LNCAP (cell line): ENCODE measurements around the gene PPFIA4.

Source experiments
- TF ChIP-seq, protein P1 (sequence below): fragments of 450-650 bp; IDR thresholded peaks from 2 replicates; pipeline ENCODE4 v1.5.1; 2017; ENCODE audit warnings: mild to moderate bottlenecking

PPFIA4 gene

DNA sequence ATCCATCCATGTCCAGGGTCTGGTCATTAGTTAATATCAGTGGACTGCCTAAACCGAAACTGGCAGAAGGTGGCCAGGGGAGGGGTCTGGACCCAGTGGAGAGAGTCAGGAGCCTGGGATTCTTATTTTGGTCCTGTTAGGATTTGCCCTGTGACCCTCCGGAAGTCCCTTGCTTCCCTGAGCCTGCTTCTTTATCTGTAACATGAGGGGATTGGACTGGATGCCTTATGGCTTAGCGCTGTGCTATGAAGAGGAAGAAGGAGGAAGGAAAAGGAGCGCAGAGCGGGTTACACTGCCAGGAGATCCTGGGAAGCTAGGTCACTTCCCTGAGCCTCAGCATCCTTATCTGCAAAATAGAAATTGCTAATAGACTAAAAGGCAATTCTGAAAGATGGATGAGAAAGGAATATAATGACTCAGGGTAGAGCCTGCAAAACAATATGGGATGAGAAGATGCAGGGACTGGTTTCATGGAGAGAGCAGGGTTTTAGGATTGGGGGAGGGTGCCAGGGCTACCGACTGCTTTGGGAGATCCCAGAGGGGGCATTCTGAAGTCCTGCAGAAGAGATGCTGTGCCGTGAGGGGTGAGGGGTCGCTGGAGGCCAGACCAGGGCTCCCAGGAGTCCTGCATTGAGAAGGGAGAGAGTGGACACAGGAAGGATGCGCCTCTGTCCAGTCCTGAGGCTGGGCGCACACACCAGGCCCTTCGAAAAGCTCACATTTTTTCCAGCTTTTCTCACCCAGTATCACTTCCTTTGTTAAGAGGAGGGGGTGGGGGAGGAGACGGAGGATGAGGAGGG, 100.8 kb downstream of the PPFIA4 start:
- TF ChIP-seq, protein P1, sequence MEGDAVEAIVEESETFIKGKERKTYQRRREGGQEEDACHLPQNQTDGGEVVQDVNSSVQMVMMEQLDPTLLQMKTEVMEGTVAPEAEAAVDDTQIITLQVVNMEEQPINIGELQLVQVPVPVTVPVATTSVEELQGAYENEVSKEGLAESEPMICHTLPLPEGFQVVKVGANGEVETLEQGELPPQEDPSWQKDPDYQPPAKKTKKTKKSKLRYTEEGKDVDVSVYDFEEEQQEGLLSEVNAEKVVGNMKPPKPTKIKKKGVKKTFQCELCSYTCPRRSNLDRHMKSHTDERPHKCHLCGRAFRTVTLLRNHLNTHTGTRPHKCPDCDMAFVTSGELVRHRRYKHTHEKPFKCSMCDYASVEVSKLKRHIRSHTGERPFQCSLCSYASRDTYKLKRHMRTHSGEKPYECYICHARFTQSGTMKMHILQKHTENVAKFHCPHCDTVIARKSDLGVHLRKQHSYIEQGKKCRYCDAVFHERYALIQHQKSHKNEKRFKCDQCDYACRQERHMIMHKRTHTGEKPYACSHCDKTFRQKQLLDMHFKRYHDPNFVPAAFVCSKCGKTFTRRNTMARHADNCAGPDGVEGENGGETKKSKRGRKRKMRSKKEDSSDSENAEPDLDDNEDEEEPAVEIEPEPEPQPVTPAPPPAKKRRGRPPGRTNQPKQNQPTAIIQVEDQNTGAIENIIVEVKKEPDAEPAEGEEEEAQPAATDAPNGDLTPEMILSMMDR, result no peak

DNA sequence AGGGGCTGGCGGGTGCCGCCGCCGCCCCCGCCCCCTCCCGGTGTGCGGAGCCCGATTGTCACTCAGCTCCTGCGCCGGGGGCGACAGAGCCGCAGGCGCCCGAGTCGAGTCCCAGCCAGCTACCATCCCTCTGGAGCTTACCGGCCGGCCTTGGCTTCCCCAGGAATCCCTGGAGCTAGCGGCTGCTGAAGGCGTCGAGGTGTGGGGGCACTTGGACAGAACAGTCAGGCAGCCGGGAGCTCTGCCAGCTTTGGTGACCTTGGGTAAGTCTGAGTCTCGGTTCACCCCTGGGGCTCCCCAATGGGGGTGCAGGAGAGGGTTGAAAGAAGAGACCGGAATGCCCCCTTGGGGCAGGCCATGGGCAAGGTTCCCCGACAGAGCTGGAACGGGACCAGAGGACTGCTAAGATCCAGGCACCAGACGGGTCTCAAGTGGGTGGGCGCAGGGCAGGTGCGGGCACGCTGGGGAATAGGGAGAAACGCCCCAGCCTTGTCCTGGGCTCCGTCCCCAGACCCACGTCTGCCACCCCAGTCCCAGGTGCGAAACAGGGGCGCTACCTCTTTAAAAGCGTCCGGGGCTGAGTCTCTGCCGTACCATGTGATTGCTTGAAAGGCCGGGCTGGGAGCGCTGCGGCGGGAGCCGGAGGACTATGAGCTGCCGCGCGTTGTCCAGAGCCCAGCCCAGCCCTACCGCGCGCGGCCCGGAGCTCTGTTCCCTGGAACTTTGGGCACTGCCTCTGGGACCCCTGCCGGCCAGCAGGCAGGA, 101.6 kb downstream of the PPFIA4 start, which contains the start of gene ADORA1:
ADORA1 (plus strand) TSS at position 61 of the 765 bp plus-strand sequence. CDS start 1,116 bp downstream, outside the sequence.
- TF ChIP-seq, protein P1, result no peak

DNA sequence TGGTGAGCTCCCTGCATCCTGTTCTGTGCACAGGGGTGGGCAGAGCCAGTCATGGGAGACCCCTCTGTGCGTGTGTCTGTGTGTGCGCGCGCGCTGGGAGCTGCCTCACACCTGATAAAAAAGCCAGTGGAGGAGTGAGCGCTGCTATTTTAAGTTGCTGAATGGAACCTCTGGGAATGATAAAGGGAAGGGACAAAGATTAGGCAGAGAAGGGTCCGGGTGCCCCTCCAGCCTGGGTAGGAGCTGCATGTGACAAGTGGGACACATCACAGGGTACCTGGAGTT, 102.1 kb downstream of the PPFIA4 start:
- TF ChIP-seq, protein P1, result no peak
